Body of pancreas (tissue), 4 donors: ENCODE measurements around the gene HOXC11.

ENCODE experiments used
- CTCF ChIP-seq, 7 experiments: fragments of 450-650 bp in 4 of 7; fragments of 200-600 bp in 3 of 7; sonication (generic) in 3 of 7; IDR thresholded peaks; one replicate each; pipeline ENCODE4 v1.5.1; 2016 to 2019; ENCODE audit warnings: antibody characterized with exemption in 7 of 7
- POLR2A ChIP-seq, 3 donors: fragments of 450-650 bp; IDR thresholded peaks; one replicate each; pipeline ENCODE4 v1.6.1; 2016; ENCODE audit warnings: antibody characterized with exemption in 3 of 3, mild to moderate bottlenecking in 2 of 3

- TF ChIP-seq POLR2A (IDR thresholded peaks at IDR 0.05) (no peak), CTCF (IDR thresholded peaks at IDR 0.05) (no peak)
These were observed 47.1 kb downstream of the HOXC11 start for GRCh38 chr12:54019924-54020590.
